Inflammatory macrophage treated with lipopolysaccharide for 1 hour (primary cell): ENCODE measurements around the gene CCDC71L.

Experiments
- DNase-seq, 2 donors: peaks; one replicate each; pipeline ENCODE4 v3.0.0-alpha.2; 2020 to 2022

CCDC71L gene

GRCh38 chr7:106623315-106623660, 37.7 kb downstream of the CCDC71L start:
- no peak for DNase-seq

- DNase-seq = no peak
Measured at GRCh38 chr7:106622654-106623314, 38.2 kb downstream of the CCDC71L start.

- DNase-seq = no peak
Measured at GRCh38 chr7:106621393-106622132, 39.4 kb downstream of the CCDC71L start.

- no peak for DNase-seq
Measured at GRCh38 chr7:106620676-106621075, 40.3 kb downstream of the CCDC71L start.

- DNase-seq = no peak
Measured at GRCh38 chr7:106620034-106620433, 40.9 kb downstream of the CCDC71L start.

GRCh38 chr7:106619213-106619612, 41.7 kb downstream of the CCDC71L start:
- DNase-seq = no peak

- no peak for DNase-seq
Measured at GRCh38 chr7:106618480-106618879, 42.5 kb downstream of the CCDC71L start.

- no peak for DNase-seq
Measured at GRCh38 chr7:106617860-106618259, 43.1 kb downstream of the CCDC71L start.

- no peak for DNase-seq
Measured at GRCh38 chr7:106616708-106617051, 44.3 kb downstream of the CCDC71L start.

GRCh38 chr7:106615808-106616707, 44.9 kb downstream of the CCDC71L start:
- DNase-seq = no peak

- no peak for DNase-seq
Measured at GRCh38 chr7:106614751-106615150, 46.2 kb downstream of the CCDC71L start.

GRCh38 chr7:106613848-106614560, 47.0 kb downstream of the CCDC71L start:
- no peak for DNase-seq

- DNase-seq = no peak
Measured at GRCh38 chr7:106613279-106613678, 47.7 kb downstream of the CCDC71L start.

- no peak for DNase-seq
Measured at GRCh38 chr7:106612432-106612831, 48.5 kb downstream of the CCDC71L start.

- no peak for DNase-seq
Measured at GRCh38 chr7:106611911-106612310, 49.0 kb downstream of the CCDC71L start.

- no peak for DNase-seq
Measured at GRCh38 chr7:106610996-106611886, 49.7 kb downstream of the CCDC71L start.

GRCh38 chr7:106609416-106609815, 51.5 kb downstream of the CCDC71L start:
- DNase-seq = no peak

GRCh38 chr7:106608661-106609060, 52.3 kb downstream of the CCDC71L start:
- no peak for DNase-seq
